Measurements from ENCODE around the gene ARHGAP9.

ARHGAP9 gene

GRCh38 chr12:57471661-57472060 is 8.0 kb downstream of the ARHGAP9 start:
- no peak for DNase-seq

GRCh38 chr12:57470970-57471656 is 8.6 kb downstream of the ARHGAP9 start:
- DNase-seq: no peak

GRCh38 chr12:57470286-57470969 is 9.2 kb downstream of the ARHGAP9 start:
- DNase-seq: no peak

GRCh38 chr12:57469296-57470164 is 10.1 kb downstream of the ARHGAP9 start:
- no peak for DNase-seq

GRCh38 chr12:57467915-57468314 is 11.8 kb downstream of the ARHGAP9 start:
- DNase-seq: no peak

GRCh38 chr12:57467212-57467874 is 12.3 kb downstream of the ARHGAP9 start:
- no peak for DNase-seq

- no peak for DNase-seq
Measured at GRCh38 chr12:57465747-57466505, 13.7 kb downstream of the ARHGAP9 start.

- no peak for DNase-seq
Measured at GRCh38 chr12:57465030-57465746, 14.5 kb downstream of the ARHGAP9 start.

- DNase-seq: no peak
Measured at GRCh38 chr12:57464569-57464968, 15.1 kb downstream of the ARHGAP9 start.

- DNase-seq: no peak
Measured at GRCh38 chr12:57462912-57463253, 16.8 kb downstream of the ARHGAP9 start.

GRCh38 chr12:57462251-57462911 is 17.3 kb downstream of the ARHGAP9 start:
- DNase-seq: peak; percentile 95

GRCh38 chr12:57461917-57462250 is 17.8 kb downstream of the ARHGAP9 start:
- DNase-seq: no peak

- peak; percentile 35 for DNase-seq
Measured at GRCh38 chr12:57461276-57461916, 18.3 kb downstream of the ARHGAP9 start.

GRCh38 chr12:57460841-57461275 is 18.8 kb downstream of the ARHGAP9 start:
- DNase-seq: no peak

GRCh38 chr12:57460468-57460784 is 19.2 kb downstream of the ARHGAP9 start:
- DNase-seq: peak; percentile 35

- no peak for DNase-seq
Measured at GRCh38 chr12:57459750-57460467, 19.8 kb downstream of the ARHGAP9 start, which contains the start of gene GLI1. Gene GLI1 (plus strand): TSS chr12:57459785. CDS start chr12:57463692, 3,907 bp downstream.

GRCh38 chr12:57459055-57459749 is 20.5 kb downstream of the ARHGAP9 start:
- DNase-seq: peak; percentile 98

- DNase-seq: no peak
Measured at GRCh38 chr12:57458665-57459054, 21.0 kb downstream of the ARHGAP9 start.

GRCh38 chr12:57456737-57457490 is 22.8 kb downstream of the ARHGAP9 start:
- no peak for DNase-seq

Data from activated CD4-positive, alpha-beta T cell treated with anti-CD3 and anti-CD28 coated beads for 48 hours (primary cell).